ENCODE results near the gene GLI3. TPM values are rescaled to one million over a fixed set of nuclear protein-coding genes. Genes with fewer than 3 reads are reported as not detected.

The GLI3 gene
- total RNA-seq, 6 experiments from 2014 or later: 0.12 to 0.95 (median 0.21) TPM

- Histone ChIP-seq H3K36me3 (no peaks in the 10 kb centered on the region), H3K27ac (no peak overlapping the region), H3K27me3 (no peaks in the 10 kb centered on the region), H3K4me3 (no peak overlapping the region), H3K9me3 (no peaks in the 10 kb centered on the region), H3K4me1 (no peaks in the 10 kb centered on the region)
- intact Hi-C loops (cut with DNase I): no loop called here
- 53% methylated on average over 4 of the region's 9 CpGs for WGBS (ENCODE audit: insufficient coverage, low coverage, low lambda C conversion rate, missing lambda C conversion rate)
- TF ChIP-seq POLR2A (IDR thresholded peaks at IDR 0.05): no peak
- TF ChIP-seq CTCF (IDR thresholded peaks at IDR 0.05): no peak
- DNase-seq (no peak), ATAC-seq (no peak)
These were observed 82.8 kb downstream of the GLI3 start for GRCh38 chr7:42154173-42154572.

GRCh38 chr7:42152329-42153205, 84.4 kb downstream of the GLI3 start:
- intact Hi-C loops (cut with DNase I): no loop called here
- H3K36me3 ChIP-seq: no peaks in the 10 kb centered on the region
- DNase-seq (no peak), ATAC-seq (no peak)
- no peaks in the 10 kb centered on the region for H3K4me1 ChIP-seq
- no peak overlapping the region for H3K4me3 ChIP-seq
- no peak overlapping the region for H3K27ac ChIP-seq
- no peaks in the 10 kb centered on the region for H3K9me3 ChIP-seq
- 60% methylated on average over 8 of the region's 11 CpGs for WGBS (ENCODE audit: insufficient coverage, low coverage, low lambda C conversion rate, missing lambda C conversion rate)
- no peaks in the 10 kb centered on the region for H3K27me3 ChIP-seq
- TF ChIP-seq POLR2A (IDR thresholded peaks at IDR 0.05) (no peak), CTCF (IDR thresholded peaks at IDR 0.05) (no peak)

- Histone ChIP-seq H3K4me3 (no peak overlapping the region), H3K27me3 (no peaks in the 10 kb centered on the region), H3K36me3 (no peaks in the 10 kb centered on the region), H3K27ac (no peak overlapping the region), H3K9me3 (no peaks in the 10 kb centered on the region), H3K4me1 (no peaks in the 10 kb centered on the region)
- no peak for TF ChIP-seq POLR2A (IDR thresholded peaks at IDR 0.05)
- TF ChIP-seq CTCF (IDR thresholded peaks at IDR 0.05): no peak
- WGBS (ENCODE audit: insufficient coverage, low coverage, low lambda C conversion rate, missing lambda C conversion rate): 21% methylated on average over 4 of the region's 7 CpGs
- ATAC-seq: peak in 1 of 4 donors; percentile 36
- DNase-seq: no peak
- intact Hi-C loops (cut with DNase I): no loop called here
These were observed 85.7 kb downstream of the GLI3 start for GRCh38 chr7:42151309-42151708.

GRCh38 chr7:42145539-42145938, 91.5 kb downstream of the GLI3 start:
- no peak overlapping the region for H3K27ac ChIP-seq
- no peak for TF ChIP-seq CTCF (IDR thresholded peaks at IDR 0.05)
- no peaks in the 10 kb centered on the region for H3K36me3 ChIP-seq
- H3K27me3 ChIP-seq: no peaks in the 10 kb centered on the region
- DNase-seq (no peak), ATAC-seq (no peak)
- no peak overlapping the region for H3K4me3 ChIP-seq
- H3K4me1 ChIP-seq: no peaks in the 10 kb centered on the region
- no peaks in the 10 kb centered on the region for H3K9me3 ChIP-seq
- intact Hi-C loops (cut with DNase I): no loop called here
